ENCODE results near the gene DLK2.

The DLK2 gene

GRCh38 chr6:43454290-43454695, 1.1 kb downstream of the DLK2 start:
- peak; percentile 33 to 73 (median 37) for DNase-seq (ENCODE audit: low read depth in 3 of 3)

DNA sequence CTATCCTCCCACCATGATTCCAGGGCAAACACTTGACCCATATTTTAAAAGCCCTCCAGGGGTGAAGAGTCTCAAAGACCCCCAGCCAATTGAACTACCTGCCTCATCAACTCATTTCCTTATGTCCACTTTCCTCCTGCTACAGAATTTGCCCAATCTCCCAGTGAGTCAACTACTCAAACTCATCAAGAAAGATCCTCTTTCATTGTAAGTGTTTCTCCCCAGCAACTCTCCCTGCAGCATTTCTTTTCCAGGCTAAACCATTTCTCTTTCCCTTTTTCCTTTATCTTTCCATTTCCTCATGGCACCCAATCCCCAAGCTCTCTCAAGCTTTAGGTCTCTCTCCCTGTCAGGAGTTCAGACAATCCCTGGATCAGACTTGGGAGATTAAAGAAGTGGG, 1.5 kb downstream of the DLK2 start:
- no peak for DNase-seq (ENCODE audit: low read depth in 3 of 3)

DNA sequence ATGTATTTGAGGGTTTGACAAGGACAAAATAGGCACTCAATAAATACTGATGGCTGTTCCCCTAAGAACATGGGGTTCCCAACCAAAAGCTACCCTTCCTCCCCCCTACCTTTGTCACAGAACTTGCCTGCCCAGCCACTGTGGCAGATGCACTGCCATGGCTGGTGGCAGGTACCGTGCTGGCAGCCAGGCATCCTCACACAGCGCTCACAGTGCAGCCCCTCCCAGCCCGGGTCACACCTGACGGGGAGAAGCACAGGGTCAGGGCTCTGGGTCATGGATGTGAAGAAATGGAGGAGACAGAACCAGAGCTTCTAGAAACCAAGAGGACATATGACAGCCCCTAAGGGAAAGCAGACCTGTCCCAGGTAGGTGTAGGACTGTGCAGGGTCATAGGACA, 2.5 kb downstream of the DLK2 start:
- DNase-seq (ENCODE audit: low read depth in 3 of 3) = no peak

- no peak for DNase-seq (ENCODE audit: low read depth in 3 of 3)
Observed at GRCh38 chr6:43451939-43452338, 3.4 kb downstream of the DLK2 start.

DNA sequence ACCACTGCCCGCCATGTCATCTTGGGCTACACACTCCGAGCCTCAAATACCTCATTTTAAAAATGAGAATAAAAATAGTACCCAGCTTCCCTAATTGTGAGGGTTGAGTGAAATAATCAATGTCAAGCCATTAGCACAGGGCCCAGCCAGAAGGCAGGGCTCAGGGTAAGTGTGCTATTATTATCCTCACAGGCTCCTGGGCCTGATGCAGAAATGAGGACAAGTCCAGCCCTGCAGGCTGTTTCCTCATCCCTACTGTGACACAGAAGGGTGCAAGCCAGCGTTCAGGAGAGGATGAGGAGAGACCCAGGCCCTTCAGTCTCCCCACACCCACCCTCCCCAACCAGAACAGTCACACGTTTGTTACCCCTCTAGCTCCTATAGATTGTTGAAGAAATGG, 4.0 kb downstream of the DLK2 start:
- no peak for DNase-seq (ENCODE audit: low read depth in 3 of 3)

DNA sequence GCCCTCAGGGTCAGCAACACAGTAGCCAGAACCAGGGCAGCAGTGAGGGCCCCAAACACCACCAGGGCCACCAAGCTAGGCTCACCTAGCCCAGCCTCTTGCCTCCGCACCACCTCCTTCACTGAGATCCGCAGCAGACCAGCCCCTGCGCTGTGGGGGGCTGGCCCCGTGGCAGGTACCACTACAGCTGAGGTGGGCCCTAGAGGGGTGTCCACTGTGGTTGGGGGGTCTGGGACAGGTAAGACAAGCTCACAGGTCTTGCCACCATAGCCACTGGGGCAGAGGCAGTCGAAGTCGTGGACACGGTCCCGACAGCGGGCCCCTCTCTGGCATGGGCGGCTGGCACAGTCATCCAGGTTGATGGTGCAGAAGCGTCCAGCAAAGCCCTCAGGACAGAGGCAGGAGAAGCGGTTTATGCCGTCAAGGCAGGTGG, 4.6 kb downstream of the DLK2 start:
- DNase-seq (ENCODE audit: low read depth in 3 of 3) = no peak

DNA sequence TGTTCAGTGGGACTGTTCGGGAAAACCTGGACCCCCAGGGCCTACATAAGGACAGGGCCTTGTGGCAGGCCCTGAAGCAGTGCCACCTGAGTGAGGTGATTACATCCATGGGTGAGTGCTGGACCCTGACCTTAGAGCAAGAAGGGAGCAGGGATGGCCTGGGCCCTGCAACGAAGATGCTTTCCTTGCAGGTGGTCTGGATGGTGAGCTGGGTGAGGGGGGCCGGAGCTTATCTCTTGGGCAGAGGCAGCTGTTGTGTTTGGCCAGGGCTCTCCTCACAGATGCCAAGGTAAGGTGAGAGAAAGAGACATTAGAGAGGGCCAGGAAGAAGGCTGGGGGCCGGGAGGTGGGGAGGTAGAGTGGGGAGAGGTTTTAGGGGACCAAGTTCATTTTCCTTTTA, 6.4 kb downstream of the DLK2 start:
- no peak for DNase-seq (ENCODE audit: low read depth in 3 of 3)

- DNase-seq (ENCODE audit: low read depth in 3 of 3) = no peak
Observed at GRCh38 chr6:43447604-43448003, 7.7 kb downstream of the DLK2 start.

GRCh38 chr6:43445576-43445975, 9.8 kb downstream of the DLK2 start:
- no peak for DNase-seq (ENCODE audit: low read depth in 3 of 3)

DNA sequence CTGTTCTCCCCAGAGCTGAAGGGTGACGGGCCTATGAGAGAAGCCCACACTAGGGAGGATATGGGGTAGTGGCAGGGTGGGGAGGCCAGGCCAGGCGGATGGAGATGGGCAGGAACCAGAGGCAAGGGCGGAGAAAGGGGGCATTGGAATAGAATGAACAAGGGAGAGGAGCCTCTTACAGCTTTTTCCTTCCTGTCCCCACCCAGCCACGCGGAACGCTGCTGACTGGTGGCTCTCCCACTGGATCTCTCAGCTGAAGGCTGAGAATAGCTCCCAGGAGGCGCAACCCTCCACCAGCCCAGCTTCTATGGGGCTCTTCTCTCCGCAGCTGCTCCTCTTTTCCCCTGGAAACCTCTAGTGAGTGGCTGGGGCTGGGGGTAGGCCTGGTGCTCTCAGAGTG, 10.8 kb downstream of the DLK2 start:
- DNase-seq (ENCODE audit: low read depth in 3 of 3) = no peak

DNA sequence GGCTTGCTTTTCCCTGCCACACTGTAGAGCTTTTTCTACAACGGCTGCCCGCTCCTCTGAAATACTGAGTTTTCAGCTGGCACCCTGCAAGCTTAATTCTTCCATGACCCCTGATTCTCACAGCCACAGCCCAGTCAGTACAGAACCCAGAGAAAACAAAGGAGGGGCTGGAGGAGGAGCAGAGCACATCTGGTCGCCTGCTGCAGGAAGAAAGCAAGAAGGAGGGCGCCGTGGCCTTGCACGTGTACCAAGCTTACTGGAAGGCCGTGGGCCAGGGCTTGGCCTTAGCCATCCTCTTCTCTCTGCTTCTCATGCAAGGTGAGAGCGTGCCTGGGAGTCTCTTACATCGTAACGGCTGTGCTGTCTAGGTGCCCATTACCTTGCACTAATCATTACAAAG, 11.3 kb downstream of the DLK2 start:
- DNase-seq (ENCODE audit: low read depth in 3 of 3) = no peak

- no peak for DNase-seq (ENCODE audit: low read depth in 3 of 3)
Observed at GRCh38 chr6:43442935-43443334, 12.4 kb downstream of the DLK2 start.

DNA sequence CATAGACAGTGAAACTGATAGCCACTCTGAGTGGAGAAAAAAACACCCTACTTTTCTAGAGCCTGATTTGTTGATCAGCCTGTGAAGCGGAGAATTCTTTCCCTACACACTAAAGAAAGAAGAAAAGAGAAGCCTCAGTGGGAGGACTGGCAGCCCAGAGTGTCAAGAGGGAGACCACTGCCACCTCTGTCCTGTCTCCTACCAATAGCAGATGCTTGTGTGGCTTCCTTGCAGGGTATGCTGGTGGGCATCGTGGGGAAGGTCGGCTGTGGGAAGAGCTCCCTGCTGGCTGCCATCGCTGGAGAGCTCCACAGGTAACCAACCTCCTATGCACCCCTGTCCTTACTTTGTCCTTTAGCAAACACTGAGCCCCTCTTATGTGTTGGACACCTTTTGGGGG, 17.6 kb downstream of the DLK2 start:
- no peak for DNase-seq (ENCODE audit: low read depth in 3 of 3)

- DNase-seq (ENCODE audit: low read depth in 3 of 3) = no peak
Observed at GRCh38 chr6:43436577-43437282, 18.6 kb downstream of the DLK2 start.

DNA sequence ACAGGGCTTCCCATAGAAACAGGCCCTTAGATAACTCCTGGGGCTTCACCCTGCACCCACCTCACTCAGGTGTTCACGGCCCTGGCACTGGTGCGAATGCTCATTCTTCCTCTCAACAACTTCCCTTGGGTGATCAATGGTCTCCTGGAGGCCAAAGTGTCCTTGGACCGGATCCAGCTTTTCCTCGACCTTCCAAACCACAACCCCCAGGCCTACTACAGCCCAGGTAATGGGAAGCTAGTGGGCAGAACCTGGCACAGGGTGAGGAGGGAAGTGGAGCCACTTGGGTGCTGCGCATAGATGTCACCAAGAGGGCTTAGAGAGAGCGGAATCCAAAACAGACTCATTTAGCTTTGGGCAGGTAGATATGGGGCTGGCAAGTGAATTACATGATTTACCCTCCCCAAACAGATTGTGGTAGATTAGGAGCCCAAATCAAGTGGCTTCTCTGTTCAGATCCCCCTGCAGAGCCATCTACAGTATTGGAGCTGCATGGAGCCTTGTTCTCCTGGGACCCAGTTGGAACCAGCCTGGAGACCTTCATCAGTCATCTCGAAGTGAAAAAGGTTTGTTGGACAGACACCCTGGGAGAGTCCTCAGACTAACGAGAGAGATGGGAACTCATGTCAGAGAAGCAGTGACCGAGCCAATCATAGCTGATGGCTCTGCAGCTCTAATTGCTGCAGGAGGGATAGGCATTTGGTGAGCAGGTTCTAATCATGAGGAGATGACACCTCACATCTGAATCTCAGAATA, 19.5 kb downstream of the DLK2 start:
- DNase-seq (ENCODE audit: low read depth in 3 of 3) = no peak

DNA sequence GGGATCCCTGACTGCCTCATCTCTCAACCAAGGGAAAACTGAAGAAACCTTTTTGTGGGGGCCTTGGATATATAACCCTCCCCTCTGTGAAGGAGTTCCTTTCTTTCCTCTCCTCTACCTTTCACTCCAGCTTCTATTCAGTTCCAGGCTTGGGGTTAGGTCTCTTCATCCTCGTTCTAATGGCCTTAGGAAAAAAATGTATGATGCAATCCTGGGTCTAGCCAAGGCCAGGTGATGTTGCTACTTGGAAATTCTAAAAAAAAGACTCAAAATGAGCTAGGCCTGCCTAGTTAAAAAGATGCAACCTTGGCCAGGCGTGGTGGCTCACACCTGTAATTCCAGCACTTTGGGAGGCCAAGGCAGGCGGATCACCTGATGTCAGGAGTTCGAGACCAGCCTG, 20.4 kb downstream of the DLK2 start:
- no peak for DNase-seq (ENCODE audit: low read depth in 3 of 3)

- no peak for DNase-seq (ENCODE audit: low read depth in 3 of 3)
Observed at GRCh38 chr6:43434001-43434840, 21.1 kb downstream of the DLK2 start.

GRCh38 chr6:43433148-43433547, 22.2 kb downstream of the DLK2 start:
- DNase-seq (ENCODE audit: low read depth in 3 of 3) = no peak

DNA sequence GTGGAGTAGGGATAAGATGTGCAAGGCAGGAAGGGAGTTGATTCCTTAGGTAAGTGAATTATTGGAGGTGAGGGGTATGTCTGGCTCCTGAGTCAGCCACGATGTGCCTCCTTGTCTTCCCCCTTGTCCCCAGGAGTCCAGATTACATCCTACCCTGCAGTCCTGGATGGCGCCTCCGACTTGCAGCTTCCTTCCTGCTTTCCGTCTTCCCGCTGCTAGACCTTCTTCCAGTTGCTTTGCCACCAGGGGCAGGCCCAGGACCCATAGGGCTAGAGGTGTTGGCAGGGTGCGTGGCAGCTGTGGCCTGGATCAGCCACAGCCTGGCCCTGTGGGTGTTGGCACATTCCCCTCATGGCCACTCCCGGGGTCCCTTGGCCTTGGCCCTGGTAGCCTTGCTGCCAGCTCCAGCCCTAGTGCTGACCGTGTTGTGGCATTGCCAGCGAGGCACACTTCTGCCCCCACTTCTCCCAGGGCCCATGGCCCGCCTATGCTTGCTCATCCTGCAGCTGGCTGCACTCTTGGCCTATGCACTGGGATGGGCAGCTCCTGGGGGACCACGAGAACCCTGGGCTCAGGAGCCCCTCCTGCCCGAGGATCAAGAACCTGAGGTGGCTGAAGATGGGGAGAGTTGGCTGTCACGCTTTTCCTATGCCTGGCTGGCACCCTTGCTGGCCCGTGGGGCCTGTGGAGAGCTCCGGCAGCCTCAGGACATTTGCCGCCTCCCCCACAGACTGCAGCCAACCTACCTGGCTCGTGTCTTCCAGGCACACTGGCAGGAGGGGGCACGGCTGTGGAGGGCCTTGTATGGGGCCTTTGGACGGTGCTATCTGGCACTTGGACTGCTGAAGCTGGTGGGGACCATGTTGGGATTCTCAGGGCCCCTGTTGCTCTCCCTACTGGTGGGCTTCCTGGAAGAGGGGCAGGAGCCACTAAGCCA, 23.1 kb downstream of the DLK2 start:
- DNase-seq (ENCODE audit: low read depth in 3 of 3) = no peak

DNA sequence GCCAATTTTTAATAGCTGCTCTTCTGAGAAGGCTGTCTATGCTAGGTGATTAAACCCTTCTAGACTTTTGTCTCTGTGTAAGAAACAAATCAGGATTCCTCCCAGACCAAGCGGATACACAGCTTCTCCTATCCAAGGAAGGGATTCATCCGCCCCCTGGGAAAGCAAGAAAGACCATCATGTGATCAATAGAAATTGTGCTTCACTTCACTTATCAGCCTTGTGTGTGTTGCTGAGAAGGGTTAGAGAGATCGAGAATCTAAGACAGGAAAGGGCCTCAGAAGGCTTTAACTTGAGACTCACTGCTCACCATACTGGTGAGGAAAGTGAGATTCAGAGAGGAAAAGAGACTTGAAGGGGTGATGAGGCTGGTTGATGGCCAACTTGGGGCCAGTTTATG, 26.5 kb downstream of the DLK2 start:
- no peak for DNase-seq (ENCODE audit: low read depth in 3 of 3)

DNA sequence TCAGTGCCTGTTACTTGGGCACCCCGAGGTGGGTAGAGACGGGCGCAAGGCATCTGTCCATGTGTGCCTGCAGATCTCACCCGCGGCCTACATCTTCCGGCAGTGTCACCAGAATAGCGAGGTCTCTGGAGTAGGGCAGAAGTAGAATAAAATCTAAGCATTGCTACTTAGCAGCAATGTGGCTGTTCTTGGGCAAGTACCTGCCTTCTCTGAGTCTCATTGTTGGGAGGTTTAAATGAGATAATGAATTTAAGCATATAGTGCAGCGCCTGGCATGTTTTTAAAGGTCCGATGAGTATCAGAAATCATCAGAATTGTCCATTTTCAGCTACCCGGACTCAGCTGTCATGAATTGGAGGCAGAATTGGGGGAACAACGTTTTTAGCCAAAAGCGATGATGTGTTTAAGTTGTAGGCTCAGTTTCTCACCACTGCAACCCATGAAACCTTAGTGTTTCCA, 27.2 kb downstream of the DLK2 start:
- no peak for DNase-seq (ENCODE audit: low read depth in 3 of 3)
